PFSK-1 (cell line): ENCODE results near the gene INSYN1.

Experiments
- REST ChIP-seq, 2 experiments: IDR thresholded peaks; 2 replicates each; pipeline versions ENCODE4 v1.6.1 to v1.8.0; 2011 to 2012; ENCODE audit warnings: low read depth in 2 of 2, low read length in 2 of 2, control low read depth in 1 of 2, inconsistent platforms in 1 of 2, mild to moderate bottlenecking in 1 of 2, moderate library complexity in 1 of 2; ENCODE audit not compliant: insufficient read depth in 1 of 2
- SIN3A ChIP-seq: IDR thresholded peaks from 2 replicates; pipeline ENCODE4 v1.6.1; 2012; ENCODE audit warnings: mild to moderate bottlenecking, low read length, moderate library complexity, borderline replicate concordance; ENCODE audit not compliant: insufficient read depth

GRCh38 chr15:73744293-73744692 is 8.9 kb downstream of the INSYN1 start:
- TF ChIP-seq SIN3A (no peak), REST (IDR thresholded peaks at IDR 0.05; ENCODE audit: insufficient read depth in 1 of 2, low read depth in 2 of 2, low read length in 2 of 2) (no peak)
